ENCODE results near the gene MANSC4.

DNA sequence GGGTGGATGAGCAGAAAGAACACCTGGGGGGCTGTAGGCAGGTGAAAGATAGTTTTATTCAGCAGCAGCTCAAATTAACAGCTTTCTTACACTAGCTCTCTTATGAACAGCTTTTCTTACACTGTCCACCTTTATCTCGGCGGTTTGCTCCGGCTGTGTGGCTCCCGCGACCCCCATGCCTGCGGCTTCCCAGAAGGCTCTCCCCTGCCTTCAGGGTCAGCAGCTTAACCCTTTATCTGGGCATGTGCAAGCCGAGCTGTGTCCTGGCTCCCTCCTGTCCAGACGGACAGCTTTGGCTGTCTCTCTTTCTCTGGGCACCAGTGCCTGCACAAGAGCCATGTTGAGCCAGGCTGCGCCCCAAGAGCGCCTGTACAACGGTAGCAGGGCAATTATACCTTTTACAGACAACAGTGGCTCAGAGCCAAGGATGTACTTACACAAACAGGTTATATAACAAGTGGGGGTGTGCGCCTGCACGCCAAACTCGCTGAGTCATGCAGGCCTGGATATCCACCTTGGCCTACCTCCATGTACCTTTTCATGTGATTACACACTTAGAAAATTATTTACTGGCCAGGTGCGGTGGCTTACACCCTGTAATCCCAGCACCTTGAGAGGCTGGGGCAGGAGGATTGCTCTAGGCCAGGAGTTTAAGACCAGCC lies 28.5 kb downstream of the MANSC4 start:
- TF ChIP-seq, protein P1, sequence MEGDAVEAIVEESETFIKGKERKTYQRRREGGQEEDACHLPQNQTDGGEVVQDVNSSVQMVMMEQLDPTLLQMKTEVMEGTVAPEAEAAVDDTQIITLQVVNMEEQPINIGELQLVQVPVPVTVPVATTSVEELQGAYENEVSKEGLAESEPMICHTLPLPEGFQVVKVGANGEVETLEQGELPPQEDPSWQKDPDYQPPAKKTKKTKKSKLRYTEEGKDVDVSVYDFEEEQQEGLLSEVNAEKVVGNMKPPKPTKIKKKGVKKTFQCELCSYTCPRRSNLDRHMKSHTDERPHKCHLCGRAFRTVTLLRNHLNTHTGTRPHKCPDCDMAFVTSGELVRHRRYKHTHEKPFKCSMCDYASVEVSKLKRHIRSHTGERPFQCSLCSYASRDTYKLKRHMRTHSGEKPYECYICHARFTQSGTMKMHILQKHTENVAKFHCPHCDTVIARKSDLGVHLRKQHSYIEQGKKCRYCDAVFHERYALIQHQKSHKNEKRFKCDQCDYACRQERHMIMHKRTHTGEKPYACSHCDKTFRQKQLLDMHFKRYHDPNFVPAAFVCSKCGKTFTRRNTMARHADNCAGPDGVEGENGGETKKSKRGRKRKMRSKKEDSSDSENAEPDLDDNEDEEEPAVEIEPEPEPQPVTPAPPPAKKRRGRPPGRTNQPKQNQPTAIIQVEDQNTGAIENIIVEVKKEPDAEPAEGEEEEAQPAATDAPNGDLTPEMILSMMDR (IDR thresholded peaks at IDR 0.05), result no peak
- TF ChIP-seq POLR2A (IDR thresholded peaks at IDR 0.05), result no peak
- TF ChIP-seq EP300 (IDR thresholded peaks at IDR 0.05), result no peak
